HG03066 (cell line): ENCODE results near the gene GPR34.
A peak's percentile ranks its signal among the peaks of the same experiment; 100 is the strongest.
"Not testable (repeated sequence)": the region's sequence is repeated elsewhere in the genome, so short reads cannot be mapped to it uniquely, and the experiment has no call there.

Source experiments
- ATAC-seq: cut with Tn5 transposase; IDR thresholded peaks from one replicate; pipeline ENCODE4 v1.9.1; 2021; ENCODE audit warnings: low read depth; ENCODE audit not compliant: unreplicated experiment

GPR34 gene

GRCh38 chrX:41688835-41689234 is at the start of gene GPR34:
Gene GPR34, plus strand, starts transcription at chrX:41688973. Its CDS starts 6,661 bp downstream, at chrX:41695634.
- no peak for ATAC-seq

- not testable (repeated sequence) for ATAC-seq
Measured at GRCh38 chrX:41646201-41646600, 42.6 kb upstream of the GPR34 start.

- no peak for ATAC-seq
Measured at GRCh38 chrX:41653125-41653524, 35.6 kb upstream of the GPR34 start.

- no peak for ATAC-seq
Measured at GRCh38 chrX:41655101-41655500, 33.7 kb upstream of the GPR34 start.

GRCh38 chrX:41655631-41656030 is 33.1 kb upstream of the GPR34 start:
- ATAC-seq = no peak

- ATAC-seq = no peak
Measured at GRCh38 chrX:41661366-41662095, 27.2 kb upstream of the GPR34 start.

- peak; percentile 91 for ATAC-seq
Measured at GRCh38 chrX:41664375-41664901, 24.3 kb upstream of the GPR34 start.

- ATAC-seq = no peak
Measured at GRCh38 chrX:41664908-41665307, 23.9 kb upstream of the GPR34 start.

- ATAC-seq = no peak
Measured at GRCh38 chrX:41665686-41666085, 23.1 kb upstream of the GPR34 start.

GRCh38 chrX:41666251-41666650 is 22.5 kb upstream of the GPR34 start:
- ATAC-seq = no peak

- ATAC-seq = no peak
Measured at GRCh38 chrX:41667631-41668030, 21.1 kb upstream of the GPR34 start.

- no peak for ATAC-seq
Measured at GRCh38 chrX:41670112-41670511, 18.7 kb upstream of the GPR34 start.

- no peak for ATAC-seq
Measured at GRCh38 chrX:41671082-41671481, 17.7 kb upstream of the GPR34 start.

- no peak for ATAC-seq
Measured at GRCh38 chrX:41672643-41673042, 16.1 kb upstream of the GPR34 start.

- ATAC-seq = not testable (repeated sequence)
Measured at GRCh38 chrX:41676361-41676760, 12.4 kb upstream of the GPR34 start.

GRCh38 chrX:41677183-41678060 is 11.4 kb upstream of the GPR34 start:
- no peak for ATAC-seq

- ATAC-seq = no peak
Measured at GRCh38 chrX:41684138-41684537, 4.6 kb upstream of the GPR34 start.

GRCh38 chrX:41684940-41685339 is 3.8 kb upstream of the GPR34 start:
- no peak for ATAC-seq

- no peak for ATAC-seq
Measured at GRCh38 chrX:41686788-41687187, 2.0 kb upstream of the GPR34 start.

- no peak for ATAC-seq
Measured at GRCh38 chrX:41688156-41688555, 617 bp upstream of the GPR34 start.

- no peak for ATAC-seq
Measured at GRCh38 chrX:41689711-41690110, 938 bp downstream of the GPR34 start.
